ENCODE data around the gene CACNA1C.

- TF ChIP-seq EZH2 (IDR thresholded peaks at IDR 0.05; ENCODE audit: borderline replicate concordance, insufficient read depth, low read depth, low read length, poor library complexity, severe bottlenecking) (no peak), CTCF (IDR thresholded peaks at IDR 0.05) (no peak)
Observed at GRCh38 chr12:2154521-2154920, 101.7 kb downstream of the CACNA1C start.

All from B cell (primary cell).